AG04449 (cell line): ENCODE results near the gene BAHCC1.
A peak's percentile ranks its signal among the peaks of the same experiment; 100 is the strongest.
"Not testable (repeated sequence)": the region's sequence is repeated elsewhere in the genome, so short reads cannot be mapped to it uniquely, and the experiment has no call there.

ENCODE experiments used
- CTCF ChIA-PET: fragments of 350-600 bp; formaldehyde crosslinking; extraction: SDS; loops from one replicate; lab custom pipeline; 2021; ENCODE audit warnings: antibody characterized with exemption; lab: Yijun Ruan, JAX
- POLR2A ChIA-PET: fragments of 400-600, 350-600 bp; formaldehyde crosslinking; extraction: SDS; loops from one replicate; lab custom pipeline; 2020; ENCODE audit warnings: antibody characterized with exemption, inconsistent platforms; lab: Yijun Ruan, JAX
- DNase-seq: peaks from one replicate; pipeline ENCODE4 v3.0.0-alpha.2; 2010; ENCODE audit warnings: low read depth, low spot score
- H3K4me3 ChIP-seq: 2 replicates; pipeline ENCODE4 v1.5.1; 2011; ENCODE audit warnings: low read depth, mild to moderate bottlenecking, control low read depth, low read length
- CTCF ChIP-seq: IDR thresholded peaks from one replicate; pipeline ENCODE4 v1.5.1; 2011; ENCODE audit warnings: mild to moderate bottlenecking, moderate library complexity, low read length, control low read depth, inconsistent platforms; ENCODE audit not compliant: insufficient read depth; ENCODE audit errors: missing control alignments

Gene BAHCC1

GRCh38 chr17:81359218-81359617 lies 36.0 kb upstream of the BAHCC1 start:
- POLR2A ChIA-PET = no interaction called here
- no peak overlapping the region for H3K4me3 ChIP-seq
- no peak for DNase-seq
- CTCF ChIA-PET = no interaction called here
- no peak for TF ChIP-seq CTCF

- CTCF ChIA-PET = interaction anchor here (1.1 kb wide), 1 partner anchor 10 kb away, joined by 4 read pairs; no protein-coding TSS in a partner anchor
- H3K4me3 ChIP-seq = not testable (repeated sequence)
These were observed 33.3 kb upstream of the BAHCC1 start for GRCh38 chr17:81362001-81362400.

GRCh38 chr17:81364278-81365147 lies 30.7 kb upstream of the BAHCC1 start:
- DNase-seq = no peak
- TF ChIP-seq CTCF = no peak
- H3K4me3 ChIP-seq = peak overlapping the region; percentile 51
- CTCF ChIA-PET = interaction anchor here (1.0 to 3.1 kb wide), 7 partner anchors 8 to 120 kb away, joined by 3 to 9 read pairs (median 4); no protein-coding TSS in a partner anchor
- POLR2A ChIA-PET = interaction anchor here (0.7 to 1.1 kb wide), 2 partner anchors 9 to 31 kb away, joined by 3 to 4 read pairs; partner anchors contain the start of gene BAHCC1

More at GRCh38 chr17:81362001-81362400, 33.3 kb upstream of the BAHCC1 start:
- DNase-seq, POLR2A ChIA-PET: not testable (repeated sequence)

- POLR2A ChIA-PET = interaction anchor here (0.6 to 1.1 kb wide), 3 partner anchors 8 to 347 kb away, joined by 3 to 4 read pairs (median 3); partner anchors contain the start of gene BAHCC1
- peak overlapping the region; percentile 51 for H3K4me3 ChIP-seq
- CTCF ChIA-PET = interaction anchor here (1.0 to 3.1 kb wide), 6 partner anchors 8 to 119 kb away, joined by 3 to 9 read pairs (median 4); no protein-coding TSS in a partner anchor
- DNase-seq = no peak
- no peak for TF ChIP-seq CTCF
These were observed 30.1 kb upstream of the BAHCC1 start for GRCh38 chr17:81365148-81365600.

- ChIA-PET POLR2A (interaction anchor here (0.6 to 1.1 kb wide), 2 partner anchors 29 to 346 kb away, joined by 3 read pairs; partner anchors contain the start of gene BAHCC1), CTCF (interaction anchor here (1.0 to 3.1 kb wide), 6 partner anchors 8 to 119 kb away, joined by 3 to 9 read pairs (median 4); no protein-coding TSS in a partner anchor)
- no peak overlapping the region for H3K4me3 ChIP-seq
- no peak for TF ChIP-seq CTCF
- no peak for DNase-seq
These were observed 29.4 kb upstream of the BAHCC1 start for GRCh38 chr17:81365601-81366585.

GRCh38 chr17:81366648-81367047 lies 28.6 kb upstream of the BAHCC1 start:
- no peak overlapping the region for H3K4me3 ChIP-seq
- DNase-seq = no peak
- ChIA-PET POLR2A (no interaction called here), CTCF (interaction anchor here (0.8 to 3.1 kb wide), 2 partner anchors 26 to 118 kb away, joined by 3 to 9 read pairs; no protein-coding TSS in a partner anchor)
- no peak for TF ChIP-seq CTCF
